Measurements from ENCODE around the gene CACNA2D2.

GRCh38 chr3:50531201-50531600 lies 27.8 kb upstream of the CACNA2D2 start:
- TF ChIP-seq CTCF (IDR thresholded peaks at IDR 0.05) = no peak
- TF ChIP-seq POLR2A (IDR thresholded peaks at IDR 0.05) = no peak

All from body of pancreas (tissue), 4 donors.